ENCODE results near the gene SERPINE1. TPM values are rescaled to one million over a fixed set of nuclear protein-coding genes. Genes with fewer than 3 reads are reported as not detected.
A peak's percentile ranks its signal among the peaks of the same experiment; 100 is the strongest.

The SERPINE1 gene
- total RNA-seq, 4 donors from 2014 or later = 4.7 to 18.6 (median 7.6) TPM

- H3K9me3 ChIP-seq = no peaks in the 10 kb centered on the region
- TF ChIP-seq POLR2A (IDR thresholded peaks at IDR 0.05) (no peak), CTCF (IDR thresholded peaks at IDR 0.05) (no peak)
- H3K27ac ChIP-seq = no peak overlapping the region
- peaks cover 0 to 13% of the 10 kb centered on the region in 2 donors for H3K4me1 ChIP-seq
- H3K27me3 ChIP-seq = no peaks in the 10 kb centered on the region
- WGBS, 2 donors = 87 to 93% methylated on average over 7 of the region's 7 CpGs
- no peak for DNase-seq
- H3K36me3 ChIP-seq = no peaks in the 10 kb centered on the region
- H3K4me3 ChIP-seq (replicated peaks in 1 of 3) = no peak overlapping the region
- intact Hi-C loops (cut with DNase I) = no loop called here
Measured at GRCh38 chr7:101106386-101106785, 20.5 kb upstream of the SERPINE1 start.

- no peaks in the 10 kb centered on the region for H3K27me3 ChIP-seq
- peaks cover 0 to 21% of the 10 kb centered on the region in 2 donors for H3K4me1 ChIP-seq
- no peaks in the 10 kb centered on the region for H3K9me3 ChIP-seq
- no peak overlapping the region for H3K4me3 ChIP-seq (replicated peaks in 1 of 3)
- no peaks in the 10 kb centered on the region for H3K36me3 ChIP-seq
- peak; percentile 52 to 60 for DNase-seq
- peak overlapping the region in 1 of 3 donors; percentile 28 for H3K27ac ChIP-seq
- intact Hi-C loops (cut with DNase I) = no loop called here
- TF ChIP-seq POLR2A (IDR thresholded peaks at IDR 0.05) = no peak
- TF ChIP-seq CTCF (IDR thresholded peaks at IDR 0.05) = no peak
- 32 to 35% methylated on average over 12 of the region's 16 CpGs for WGBS, 2 donors
Measured at GRCh38 chr7:101108330-101108857, 18.5 kb upstream of the SERPINE1 start.

GRCh38 chr7:101108961-101109360, 17.9 kb upstream of the SERPINE1 start:
- peak overlapping the region in 1 of 3 donors; percentile 28 for H3K27ac ChIP-seq
- H3K4me1 ChIP-seq = peaks cover 0 to 21% of the 10 kb centered on the region in 2 donors

GRCh38 chr7:101109368-101109767, 17.5 kb upstream of the SERPINE1 start:
- no peaks in the 10 kb centered on the region for H3K36me3 ChIP-seq
- DNase-seq = no peak
- TF ChIP-seq CTCF (IDR thresholded peaks at IDR 0.05) = no peak
- no peak for TF ChIP-seq POLR2A (IDR thresholded peaks at IDR 0.05)
- no peak overlapping the region for H3K27ac ChIP-seq
- intact Hi-C loops (cut with DNase I) = no loop called here
- 74 to 83% methylated on average over 6 of the region's 6 CpGs for WGBS, 2 donors
- no peak overlapping the region for H3K4me3 ChIP-seq (replicated peaks in 1 of 3)
- H3K9me3 ChIP-seq = no peaks in the 10 kb centered on the region
- no peaks in the 10 kb centered on the region for H3K27me3 ChIP-seq
- peaks cover 0 to 17% of the 10 kb centered on the region in 2 donors for H3K4me1 ChIP-seq

More at GRCh38 chr7:101108961-101109360, 17.9 kb upstream of the SERPINE1 start:
- no peak for DNase-seq
- WGBS, 2 donors = 79 to 91% methylated on average over 4 to 5 of the region's 7 CpGs
- intact Hi-C loops (cut with DNase I) = no loop called here
- TF ChIP-seq CTCF (IDR thresholded peaks at IDR 0.05) (no peak), POLR2A (IDR thresholded peaks at IDR 0.05) (no peak)
- Histone ChIP-seq H3K27me3 (no peaks in the 10 kb centered on the region), H3K9me3 (no peaks in the 10 kb centered on the region), H3K4me3 (replicated peaks in 1 of 3) (no peak overlapping the region), H3K36me3 (no peaks in the 10 kb centered on the region)

GRCh38 chr7:101111261-101111660, 15.6 kb upstream of the SERPINE1 start:
- TF ChIP-seq POLR2A (IDR thresholded peaks at IDR 0.05) (no peak), CTCF (IDR thresholded peaks at IDR 0.05) (no peak)
- H3K27me3 ChIP-seq = no peaks in the 10 kb centered on the region
- DNase-seq = no peak
- no peaks in the 10 kb centered on the region for H3K36me3 ChIP-seq
- intact Hi-C loops (cut with DNase I) = no loop called here
- peaks cover 0 to 17% of the 10 kb centered on the region in 2 donors for H3K4me1 ChIP-seq
- H3K9me3 ChIP-seq = no peaks in the 10 kb centered on the region
- peak overlapping the region; percentile 39 to 86 (median 56) for H3K27ac ChIP-seq
- WGBS, 2 donors = 86 to 88% methylated on average over 5 of the region's 5 CpGs
- no peak overlapping the region for H3K4me3 ChIP-seq (replicated peaks in 1 of 3)

All from thyroid gland (tissue), 4 donors.